ENCODE results near the gene SNRPN. TPM values are rescaled to one million over a fixed set of nuclear protein-coding genes. Genes with fewer than 3 reads are reported as not detected.
"Not testable (repeated sequence)": the region's sequence is repeated elsewhere in the genome, so short reads cannot be mapped to it uniquely, and the experiment has no call there.

The SNRPN gene
- 61.3 and 73.6 TPM in 2 replicates for total RNA-seq (2014; rRNA removed; shearing (Covaris generic))

- peak; percentile 24 for DNase-seq (ENCODE audit: low spot score)
Observed at GRCh38 chr15:24954783-24955530, at the start of gene SNRPN, which contains the start of gene SNURF. SNRPN (plus strand) TSS chr15:24954987; CDS start chr15:24974454, 19,467 bp downstream. SNURF (plus strand) TSS chr15:24954987; CDS start chr15:24955049, 62 bp downstream.

GRCh38 chr15:24916305-24917009, 38.3 kb upstream of the SNRPN start:
- no peak for DNase-seq (ENCODE audit: low spot score)

DNA sequence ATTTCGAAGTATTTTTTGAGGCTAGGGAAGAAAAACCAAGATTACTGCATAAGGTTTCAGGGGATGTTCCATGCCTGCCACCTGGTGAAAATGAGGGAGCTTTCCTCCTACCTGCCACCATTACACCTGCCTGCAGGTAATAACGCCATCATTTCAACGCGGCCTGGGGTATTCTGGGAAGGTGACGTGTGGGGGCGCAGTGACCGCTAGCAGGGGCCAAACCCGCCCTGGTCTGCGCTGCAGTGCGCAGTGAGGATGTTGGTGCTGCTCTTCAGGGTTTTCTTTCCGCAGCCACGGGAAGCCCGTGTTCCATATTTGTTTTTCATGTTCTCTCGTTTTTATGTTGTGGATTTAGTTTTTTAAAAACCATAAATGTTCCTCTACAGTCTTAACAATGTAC, 37.4 kb upstream of the SNRPN start:
- DNase-seq (ENCODE audit: low spot score) = no peak

GRCh38 chr15:24919446-24919845, 35.3 kb upstream of the SNRPN start:
- DNase-seq (ENCODE audit: low spot score) = no peak

GRCh38 chr15:24922781-24923180, 32.0 kb upstream of the SNRPN start:
- not testable (repeated sequence) for DNase-seq (ENCODE audit: low spot score)

DNA sequence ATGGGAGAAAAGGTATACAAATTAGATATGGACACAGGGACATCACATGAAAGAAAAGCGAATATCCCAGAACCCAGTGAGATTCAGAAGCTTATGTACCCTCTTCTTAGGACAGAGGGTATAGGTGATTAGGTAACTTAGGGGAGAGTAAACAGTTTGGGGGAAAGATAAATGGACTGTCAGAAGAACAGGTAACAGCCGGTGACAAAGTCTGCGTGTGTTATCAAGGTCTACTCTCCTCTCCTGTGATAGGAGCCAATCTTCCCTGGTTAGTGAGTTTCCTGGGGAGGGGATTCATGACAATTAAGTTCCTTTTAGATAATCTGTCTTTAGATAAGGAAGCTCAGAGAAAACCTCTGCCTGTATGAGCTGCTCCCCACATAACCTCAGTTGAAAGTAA, 30.6 kb upstream of the SNRPN start:
- DNase-seq (ENCODE audit: low spot score) = no peak

DNA sequence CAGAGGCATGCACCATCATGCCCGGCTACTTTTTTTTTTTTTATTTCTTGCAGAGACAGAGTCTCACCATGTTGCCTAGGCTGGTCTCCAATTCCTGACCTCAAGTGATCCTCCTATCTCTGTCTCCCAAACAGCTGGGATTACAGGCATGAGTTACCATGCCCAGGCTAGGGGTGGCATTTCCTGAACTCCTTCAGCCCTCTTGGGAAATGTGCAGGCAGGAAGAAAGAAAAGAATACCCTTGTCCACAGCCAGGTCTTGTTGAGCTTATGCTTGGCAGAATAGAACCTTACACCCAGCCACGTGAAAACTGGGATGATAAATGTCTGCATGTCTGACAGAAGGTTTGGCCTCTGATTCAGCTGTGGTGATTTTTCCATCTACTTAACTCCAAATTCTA, 30.2 kb upstream of the SNRPN start:
- no peak for DNase-seq (ENCODE audit: low spot score)

GRCh38 chr15:24931874-24932732, 22.7 kb upstream of the SNRPN start:
- not testable (repeated sequence) for DNase-seq (ENCODE audit: low spot score)

GRCh38 chr15:24933716-24934115, 21.1 kb upstream of the SNRPN start:
- no peak for DNase-seq (ENCODE audit: low spot score)

DNA sequence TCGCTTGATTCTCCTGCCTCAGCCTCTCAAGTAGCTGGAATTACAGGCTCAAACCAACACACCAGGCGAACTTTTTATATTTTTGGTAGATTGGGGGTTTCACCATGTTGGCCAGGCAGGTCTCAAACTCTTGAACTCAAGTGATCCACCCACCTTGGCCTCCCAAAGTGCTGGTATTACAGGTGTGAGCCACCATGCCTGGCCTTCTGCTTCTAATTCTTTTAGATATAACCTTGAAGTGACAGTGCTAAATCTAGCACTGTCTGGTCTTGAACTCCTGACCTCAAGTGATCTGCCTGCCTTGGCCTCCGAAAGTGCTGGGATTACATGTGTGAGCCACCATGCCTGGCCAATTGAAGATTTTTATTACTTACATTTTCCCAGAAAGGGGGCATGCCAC, 16.6 kb upstream of the SNRPN start:
- DNase-seq (ENCODE audit: low spot score) = not testable (repeated sequence)

GRCh38 chr15:24940236-24940635, 14.6 kb upstream of the SNRPN start:
- no peak for DNase-seq (ENCODE audit: low spot score)

- DNase-seq (ENCODE audit: low spot score) = no peak
Observed at GRCh38 chr15:24943361-24943760, 11.4 kb upstream of the SNRPN start.

GRCh38 chr15:24944954-24945353, 9.8 kb upstream of the SNRPN start:
- DNase-seq (ENCODE audit: low spot score) = no peak

GRCh38 chr15:24945711-24946110, 9.1 kb upstream of the SNRPN start:
- no peak for DNase-seq (ENCODE audit: low spot score)

- DNase-seq (ENCODE audit: low spot score) = no peak
Observed at GRCh38 chr15:24948495-24948894, 6.3 kb upstream of the SNRPN start.

- DNase-seq (ENCODE audit: low spot score) = no peak
Observed at GRCh38 chr15:24955531-24955921, 739 bp downstream of the SNRPN start.

GRCh38 chr15:24956111-24956838, 1.5 kb downstream of the SNRPN start:
- peak; percentile 44 for DNase-seq (ENCODE audit: low spot score)

GRCh38 chr15:24957691-24958090, 2.9 kb downstream of the SNRPN start:
- no peak for DNase-seq (ENCODE audit: low spot score)

GRCh38 chr15:24961967-24962366, 7.2 kb downstream of the SNRPN start:
- DNase-seq (ENCODE audit: low spot score) = no peak

DNA sequence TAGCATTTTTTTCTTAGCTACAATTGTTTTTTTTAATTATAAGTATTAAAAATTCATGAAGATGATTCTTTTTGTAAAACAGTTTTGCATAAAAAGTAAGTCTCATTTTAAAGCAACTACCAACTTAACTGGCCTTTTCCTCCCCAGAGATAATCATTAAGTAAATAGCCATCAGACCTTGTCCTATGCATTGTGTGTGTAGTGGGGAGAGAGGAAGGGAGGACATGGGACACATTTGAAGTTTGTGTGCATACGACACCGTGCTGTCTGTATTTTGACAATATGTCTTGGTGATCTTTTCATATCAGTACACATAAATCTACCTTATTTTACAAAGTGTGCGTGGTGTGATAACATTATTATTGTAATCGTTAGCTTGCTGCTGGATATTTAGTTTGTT, 8.1 kb downstream of the SNRPN start:
- DNase-seq (ENCODE audit: low spot score) = no peak

DNA sequence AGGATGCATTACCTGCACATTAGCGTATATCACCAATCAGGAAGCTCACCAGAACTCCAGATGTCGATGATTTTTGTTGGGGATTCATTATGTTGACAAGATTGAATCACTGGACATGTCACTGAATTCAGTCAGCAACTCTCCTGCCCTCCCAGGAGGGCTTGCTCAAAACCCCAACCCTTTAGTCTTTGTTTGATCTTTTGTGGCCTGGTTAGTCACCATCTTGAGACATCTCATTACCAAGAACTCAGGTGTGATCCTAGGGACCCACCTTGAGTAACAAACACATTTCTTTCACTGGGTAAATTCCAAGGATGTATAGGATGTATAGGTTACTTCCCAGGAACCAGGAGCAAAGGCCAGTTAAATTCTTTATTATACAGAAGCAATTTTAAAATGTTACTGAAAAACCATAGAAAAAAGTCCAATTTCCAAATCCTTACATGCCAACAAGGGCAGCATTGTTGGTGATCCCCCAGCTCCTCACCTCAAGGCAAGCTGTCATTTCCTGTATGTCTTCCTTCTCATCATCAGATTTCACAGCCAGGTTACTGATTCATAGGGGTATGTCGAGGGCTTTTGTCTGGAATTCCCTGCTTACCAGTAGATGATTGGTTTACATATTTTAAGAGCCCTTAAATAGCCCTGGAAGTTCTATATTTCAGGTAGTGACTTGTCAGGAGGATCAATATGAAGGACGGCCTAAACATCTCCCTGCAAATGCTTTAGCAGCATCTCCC, 11.7 kb downstream of the SNRPN start:
- no peak for DNase-seq (ENCODE audit: low spot score)
